ENCODE data around the gene ABCC4.

The ABCC4 gene

GRCh38 chr13:95019886-95020285 lies 281.4 kb downstream of the ABCC4 start:
- H3K9me3 ChIP-seq (ENCODE audit: insufficient read depth, low read length): no peaks in the 10 kb centered on the region
- no peak overlapping the region for H3K9ac ChIP-seq (ENCODE audit: low read length)
- no peak overlapping the region for H3K27ac ChIP-seq (ENCODE audit: low read length)
- no peak for TF ChIP-seq EZH2phosphoT487 (IDR thresholded peaks at IDR 0.05; ENCODE audit: low read depth)
- TF ChIP-seq CTCF (IDR thresholded peaks at IDR 0.05; ENCODE audit: low read depth, low read length): no peak
- no peak overlapping the region for H3K4me3 ChIP-seq (ENCODE audit: low read length)
- no peaks in the 10 kb centered on the region for H3K36me3 ChIP-seq (replicated peaks; ENCODE audit: low read depth, low read length)
- no peaks in the 10 kb centered on the region for H3K27me3 ChIP-seq (ENCODE audit: low read depth, low read length)
- H3K79me2 ChIP-seq (ENCODE audit: low read length): no peaks in the 10 kb centered on the region
- no peaks in the 10 kb centered on the region for H3K4me1 ChIP-seq (ENCODE audit: low read length)
- H2AFZ ChIP-seq (ENCODE audit: low read depth, low read length): no peak overlapping the region
- H3K4me2 ChIP-seq (ENCODE audit: low read length): no peak overlapping the region
- no peaks in the 10 kb centered on the region for H4K20me1 ChIP-seq (ENCODE audit: insufficient read depth, low read length)

GRCh38 chr13:95007322-95007721 lies 293.9 kb downstream of the ABCC4 start:
- TF ChIP-seq EZH2phosphoT487 (IDR thresholded peaks at IDR 0.05; ENCODE audit: low read depth) (no peak), CTCF (IDR thresholded peaks at IDR 0.05; ENCODE audit: low read depth, low read length) (no peak)
- H3K9me3 ChIP-seq (ENCODE audit: insufficient read depth, low read length): no peaks in the 10 kb centered on the region
- H3K36me3 ChIP-seq (replicated peaks; ENCODE audit: low read depth, low read length): no peaks in the 10 kb centered on the region
- H3K27me3 ChIP-seq (ENCODE audit: low read depth, low read length): no peaks in the 10 kb centered on the region
- H3K4me1 ChIP-seq (ENCODE audit: low read length): no peaks in the 10 kb centered on the region
- no peak overlapping the region for H3K4me2 ChIP-seq (ENCODE audit: low read length)
- no peaks in the 10 kb centered on the region for H3K79me2 ChIP-seq (ENCODE audit: low read length)
- no peak overlapping the region for H3K4me3 ChIP-seq (ENCODE audit: low read length)
- no peak overlapping the region for H3K27ac ChIP-seq (ENCODE audit: low read length)
- no peak overlapping the region for H3K9ac ChIP-seq (ENCODE audit: low read length)
- no peak overlapping the region for H2AFZ ChIP-seq (ENCODE audit: low read depth, low read length)
- no peaks in the 10 kb centered on the region for H4K20me1 ChIP-seq (ENCODE audit: insufficient read depth, low read length)

- H3K4me1 ChIP-seq (ENCODE audit: low read length): no peaks in the 10 kb centered on the region
- no peak for TF ChIP-seq EZH2phosphoT487 (IDR thresholded peaks at IDR 0.05; ENCODE audit: low read depth)
- no peak for TF ChIP-seq CTCF (IDR thresholded peaks at IDR 0.05; ENCODE audit: low read depth, low read length)
- H3K27me3 ChIP-seq (ENCODE audit: low read depth, low read length): no peaks in the 10 kb centered on the region
- no peak overlapping the region for H3K27ac ChIP-seq (ENCODE audit: low read length)
- no peak overlapping the region for H3K4me2 ChIP-seq (ENCODE audit: low read length)
- H3K79me2 ChIP-seq (ENCODE audit: low read length): no peaks in the 10 kb centered on the region
- H3K9ac ChIP-seq (ENCODE audit: low read length): no peak overlapping the region
- H2AFZ ChIP-seq (ENCODE audit: low read depth, low read length): no peak overlapping the region
- H3K36me3 ChIP-seq (replicated peaks; ENCODE audit: low read depth, low read length): no peaks in the 10 kb centered on the region
- H3K9me3 ChIP-seq (ENCODE audit: insufficient read depth, low read length): no peaks in the 10 kb centered on the region
- no peak overlapping the region for H3K4me3 ChIP-seq (ENCODE audit: low read length)
- no peaks in the 10 kb centered on the region for H4K20me1 ChIP-seq (ENCODE audit: insufficient read depth, low read length)
These were observed 296.0 kb downstream of the ABCC4 start for GRCh38 chr13:95005300-95005699.

- Histone ChIP-seq H2AFZ (ENCODE audit: low read depth, low read length) (no peak overlapping the region), H3K27ac (ENCODE audit: low read length) (no peak overlapping the region), H3K79me2 (ENCODE audit: low read length) (no peaks in the 10 kb centered on the region), H3K36me3 (replicated peaks; ENCODE audit: low read depth, low read length) (no peaks in the 10 kb centered on the region), H3K4me3 (ENCODE audit: low read length) (no peak overlapping the region), H4K20me1 (ENCODE audit: insufficient read depth, low read length) (no peaks in the 10 kb centered on the region), H3K4me1 (ENCODE audit: low read length) (no peaks in the 10 kb centered on the region), H3K9ac (ENCODE audit: low read length) (no peak overlapping the region), H3K27me3 (ENCODE audit: low read depth, low read length) (no peaks in the 10 kb centered on the region), H3K9me3 (ENCODE audit: insufficient read depth, low read length) (no peaks in the 10 kb centered on the region), H3K4me2 (ENCODE audit: low read length) (no peak overlapping the region)
- TF ChIP-seq EZH2phosphoT487 (IDR thresholded peaks at IDR 0.05; ENCODE audit: low read depth) (no peak), CTCF (IDR thresholded peaks at IDR 0.05; ENCODE audit: low read depth, low read length) (no peak)
These were observed 298.0 kb downstream of the ABCC4 start for GRCh38 chr13:95003019-95003813.
